Upper lobe of right lung (tissue), 1 donor: ENCODE measurements around the gene CHST8. TPM values are rescaled to one million over a fixed set of nuclear protein-coding genes. Genes with fewer than 3 reads are reported as not detected.

ENCODE experiments used
- ATAC-seq: fragments of 200-7000 bp; cut with Tn5 transposase; one replicate; pipeline ENCODE4 v1.9.1; 2020; ENCODE audit warnings: mild to moderate bottlenecking, moderate library complexity
- DNase-seq: peaks from one replicate; pipeline ENCODE4 v3.0.0-alpha.2; 2020
- H3K27ac ChIP-seq: fragments of 200-600 bp; one replicate; pipeline ENCODE4 v1.8.0; 2022
- H3K27me3 ChIP-seq: fragments of 200-600 bp; one replicate; pipeline ENCODE4 v1.8.0; 2022; ENCODE audit warnings: mild to moderate bottlenecking
- H3K36me3 ChIP-seq: fragments of 200-600 bp; one replicate; pipeline ENCODE4 v1.8.0; 2022
- H3K4me1 ChIP-seq: fragments of 200-600 bp; one replicate; pipeline ENCODE4 v1.8.0; 2022
- H3K4me3 ChIP-seq: fragments of 200-600 bp; one replicate; pipeline ENCODE4 v1.8.0; 2022; ENCODE audit warnings: mild to moderate bottlenecking
- H3K9me3 ChIP-seq: fragments of 200-600 bp; one replicate; pipeline ENCODE4 v1.8.0; 2022
- intact Hi-C: fragments of 100-400 bp; cut with DNase I; formaldehyde crosslinking; loops from one replicate; pipeline ENCODE4 v1.11.0; 2022
- total RNA-seq: library from RNA; stranded (reverse); fragmentation: NEBNext Ultra II Directional; extraction: Animal tissue kit (Norgen Biotek cat#: 25700); gene quantifications from one replicate; pipeline ENCODE4 v1.2.1, GENCODE V29; 2021
- TF ChIP-seq, protein P1 (sequence below): fragments of 200-600 bp; IDR thresholded peaks from one replicate; pipeline ENCODE4 v1.8.0; 2022; ENCODE audit warnings: antibody characterized with exemption
- donor health status: DM: no; HTN: yes; CAD: no; lungs with severe emphysema.

Gene CHST8
- total RNA-seq, 1 donor from 2014 or later = 0.64 TPM

DNA sequence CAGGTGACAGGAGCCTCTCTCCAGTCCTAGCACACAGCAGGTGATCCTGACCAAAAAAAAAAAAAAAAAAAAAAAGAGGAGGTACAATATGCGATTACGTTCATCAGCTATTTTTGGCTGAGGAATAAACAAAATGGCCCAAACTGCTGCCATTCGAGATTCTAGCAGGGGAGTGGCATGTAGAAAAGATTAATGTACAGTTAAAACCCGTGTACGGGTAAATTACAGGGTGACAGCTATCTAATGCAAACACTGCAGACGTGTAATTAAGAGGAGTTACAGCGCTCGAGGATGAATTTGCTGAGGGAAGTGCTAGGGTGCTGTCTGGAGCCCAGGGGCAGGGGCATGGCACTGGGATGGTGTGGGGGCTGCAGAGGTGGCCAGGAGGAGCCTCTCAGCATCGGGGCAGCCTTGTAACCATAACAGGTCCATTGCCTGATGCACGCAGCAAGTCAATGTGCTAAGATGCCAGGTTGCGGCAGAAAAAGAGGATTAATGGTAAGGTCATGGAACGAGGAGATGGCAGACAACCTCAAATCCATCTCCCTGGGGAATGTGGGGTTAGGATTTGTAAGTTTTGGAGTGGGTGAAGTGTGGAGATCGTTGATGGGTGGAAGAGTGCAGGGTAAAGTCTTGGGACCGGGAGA lies 17.4 kb downstream of the CHST8 start:
- H3K27me3 ChIP-seq = peaks cover 25% of the 10 kb centered on the region
- intact Hi-C loops = no loop called here
- no peak overlapping the region for H3K4me3 ChIP-seq
- TF ChIP-seq, protein P1, sequence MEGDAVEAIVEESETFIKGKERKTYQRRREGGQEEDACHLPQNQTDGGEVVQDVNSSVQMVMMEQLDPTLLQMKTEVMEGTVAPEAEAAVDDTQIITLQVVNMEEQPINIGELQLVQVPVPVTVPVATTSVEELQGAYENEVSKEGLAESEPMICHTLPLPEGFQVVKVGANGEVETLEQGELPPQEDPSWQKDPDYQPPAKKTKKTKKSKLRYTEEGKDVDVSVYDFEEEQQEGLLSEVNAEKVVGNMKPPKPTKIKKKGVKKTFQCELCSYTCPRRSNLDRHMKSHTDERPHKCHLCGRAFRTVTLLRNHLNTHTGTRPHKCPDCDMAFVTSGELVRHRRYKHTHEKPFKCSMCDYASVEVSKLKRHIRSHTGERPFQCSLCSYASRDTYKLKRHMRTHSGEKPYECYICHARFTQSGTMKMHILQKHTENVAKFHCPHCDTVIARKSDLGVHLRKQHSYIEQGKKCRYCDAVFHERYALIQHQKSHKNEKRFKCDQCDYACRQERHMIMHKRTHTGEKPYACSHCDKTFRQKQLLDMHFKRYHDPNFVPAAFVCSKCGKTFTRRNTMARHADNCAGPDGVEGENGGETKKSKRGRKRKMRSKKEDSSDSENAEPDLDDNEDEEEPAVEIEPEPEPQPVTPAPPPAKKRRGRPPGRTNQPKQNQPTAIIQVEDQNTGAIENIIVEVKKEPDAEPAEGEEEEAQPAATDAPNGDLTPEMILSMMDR = no peak
- no peaks in the 10 kb centered on the region for H3K4me1 ChIP-seq
- H3K27ac ChIP-seq = no peak overlapping the region
- no peaks in the 10 kb centered on the region for H3K9me3 ChIP-seq
- ATAC-seq = no peak
- DNase-seq = peak; percentile 33
- no peaks in the 10 kb centered on the region for H3K36me3 ChIP-seq

DNA sequence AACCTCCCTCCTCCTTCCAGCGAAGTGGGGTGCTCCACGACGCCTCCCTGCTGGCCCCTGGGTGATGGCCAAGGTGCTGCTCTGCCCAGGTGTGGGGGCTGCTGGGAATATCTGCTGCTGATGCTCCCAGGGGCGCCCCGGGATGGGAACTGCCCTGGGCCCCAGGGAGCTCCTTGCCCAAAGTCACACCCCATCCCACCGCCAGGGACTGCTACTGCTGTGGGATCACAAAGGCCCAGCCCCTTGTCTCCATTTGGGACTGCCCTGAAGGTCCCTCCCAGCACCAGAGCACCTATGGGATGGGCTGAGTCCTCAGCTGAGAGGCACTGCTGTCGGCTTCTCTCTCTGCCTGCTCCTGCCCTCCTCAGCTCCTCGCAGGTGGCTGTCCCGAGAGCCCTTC lies 19.0 kb downstream of the CHST8 start:
- DNase-seq = peak; percentile 22
- no peak for ATAC-seq
- TF ChIP-seq, protein P1 = no peak
- H3K27me3 ChIP-seq = peaks cover 25% of the 10 kb centered on the region
- no peak overlapping the region for H3K4me3 ChIP-seq
- H3K36me3 ChIP-seq = no peaks in the 10 kb centered on the region
- no peaks in the 10 kb centered on the region for H3K4me1 ChIP-seq
- intact Hi-C loops = no loop called here
- no peak overlapping the region for H3K27ac ChIP-seq
- H3K9me3 ChIP-seq = no peaks in the 10 kb centered on the region

DNA sequence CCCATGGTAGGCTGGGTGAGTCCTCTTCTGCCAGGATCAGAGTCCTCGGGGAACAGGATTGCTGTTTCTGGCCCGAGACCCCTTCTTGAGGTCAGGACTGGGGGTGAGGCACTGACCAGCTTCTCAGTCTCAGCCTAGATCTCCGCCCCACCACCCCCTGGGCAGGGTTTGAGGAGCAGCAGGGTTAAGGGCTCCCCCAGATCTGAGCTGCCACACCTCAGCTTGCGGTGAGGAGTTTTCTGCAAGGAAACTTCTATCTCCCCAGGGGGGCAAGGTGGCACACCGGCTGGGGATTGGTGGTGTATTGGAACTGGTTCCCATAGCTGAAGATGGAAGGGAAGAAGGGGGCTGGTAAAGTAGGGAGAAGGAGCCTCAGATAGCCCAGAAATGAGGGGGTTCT lies 19.5 kb downstream of the CHST8 start:
- Histone ChIP-seq H3K4me1 (no peaks in the 10 kb centered on the region), H3K9me3 (no peaks in the 10 kb centered on the region), H3K27ac (no peak overlapping the region), H3K27me3 (peaks cover 25% of the 10 kb centered on the region), H3K36me3 (no peaks in the 10 kb centered on the region), H3K4me3 (no peak overlapping the region)
- intact Hi-C loops = no loop called here
- peak; percentile 51 for DNase-seq
- ATAC-seq = no peak
- TF ChIP-seq, protein P1 = no peak

DNA sequence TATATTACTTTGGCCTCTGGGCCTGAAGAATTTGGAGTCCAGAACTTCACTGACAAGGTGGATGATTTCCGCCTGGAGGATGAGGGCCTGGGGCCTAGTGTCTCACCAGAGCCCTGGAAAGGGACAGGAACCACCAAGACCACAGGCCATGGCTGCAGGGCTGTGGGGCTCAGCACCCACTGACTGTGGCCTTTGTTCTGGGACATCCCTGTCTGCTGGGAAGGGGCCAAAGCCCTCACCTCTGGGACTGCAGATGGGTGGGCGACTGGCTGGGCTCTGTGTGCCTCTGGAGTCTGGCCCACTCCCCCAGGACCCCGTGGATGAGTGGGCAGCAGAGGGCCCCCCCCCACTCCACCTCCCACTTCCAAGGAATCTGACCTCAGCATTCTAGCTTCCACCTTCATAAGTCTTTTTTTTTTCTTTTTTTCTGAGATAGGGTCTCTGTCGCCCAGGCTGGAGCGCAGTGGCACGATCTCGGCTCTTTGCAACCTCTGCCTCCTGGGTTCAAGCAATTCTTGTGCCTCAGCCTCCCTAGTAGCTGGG lies 20.3 kb downstream of the CHST8 start:
- intact Hi-C loops = no loop called here
- DNase-seq (peak; percentile 45), ATAC-seq (no peak)
- H3K9me3 ChIP-seq = no peaks in the 10 kb centered on the region
- no peak overlapping the region for H3K4me3 ChIP-seq
- H3K27ac ChIP-seq = no peak overlapping the region
- no peaks in the 10 kb centered on the region for H3K4me1 ChIP-seq
- H3K27me3 ChIP-seq = peaks cover 19% of the 10 kb centered on the region
- no peaks in the 10 kb centered on the region for H3K36me3 ChIP-seq
- TF ChIP-seq, protein P1 = no peak

DNA sequence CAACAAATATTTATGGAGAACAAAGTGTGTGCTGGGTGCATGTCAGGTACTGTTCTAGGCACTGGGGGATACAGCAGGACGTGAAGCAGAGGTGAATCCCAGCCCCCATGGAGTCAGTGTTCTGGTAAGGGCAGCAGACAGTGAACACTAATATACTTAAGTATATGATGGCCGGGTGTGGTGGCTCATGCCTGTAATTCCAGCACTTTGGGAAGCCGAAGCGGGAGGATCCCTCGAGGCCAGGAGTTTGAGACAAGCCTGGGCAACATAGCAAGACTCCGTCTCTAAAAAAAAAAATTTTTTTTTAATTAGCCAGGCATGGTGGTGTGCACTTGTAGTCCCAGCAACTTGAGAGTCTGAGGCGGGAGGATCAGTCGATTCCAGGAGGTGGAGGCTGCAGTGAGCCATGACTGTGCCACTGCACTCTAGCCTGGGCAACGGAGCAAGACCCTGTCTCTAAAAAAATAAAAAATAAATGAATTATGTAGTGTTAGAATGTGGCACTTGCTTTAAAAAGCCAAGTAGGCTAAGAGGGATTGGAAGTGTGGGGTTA lies 22.6 kb downstream of the CHST8 start:
- ATAC-seq (no peak), DNase-seq (peak; percentile 8)
- Histone ChIP-seq H3K27me3 (peaks cover 16% of the 10 kb centered on the region), H3K9me3 (no peaks in the 10 kb centered on the region), H3K36me3 (no peaks in the 10 kb centered on the region), H3K4me1 (no peaks in the 10 kb centered on the region), H3K4me3 (no peak overlapping the region), H3K27ac (no peak overlapping the region)
- TF ChIP-seq, protein P1 = no peak
- intact Hi-C loops = no loop called here
